Anterior cingulate cortex (tissue), 58 donors: ENCODE data around the gene EVX2.

Experiments
- DNase-seq, 58 donors: peaks; one replicate each; lab custom pipeline; 2025; lab: John Stamatoyannopoulos, UW

The EVX2 gene

DNA sequence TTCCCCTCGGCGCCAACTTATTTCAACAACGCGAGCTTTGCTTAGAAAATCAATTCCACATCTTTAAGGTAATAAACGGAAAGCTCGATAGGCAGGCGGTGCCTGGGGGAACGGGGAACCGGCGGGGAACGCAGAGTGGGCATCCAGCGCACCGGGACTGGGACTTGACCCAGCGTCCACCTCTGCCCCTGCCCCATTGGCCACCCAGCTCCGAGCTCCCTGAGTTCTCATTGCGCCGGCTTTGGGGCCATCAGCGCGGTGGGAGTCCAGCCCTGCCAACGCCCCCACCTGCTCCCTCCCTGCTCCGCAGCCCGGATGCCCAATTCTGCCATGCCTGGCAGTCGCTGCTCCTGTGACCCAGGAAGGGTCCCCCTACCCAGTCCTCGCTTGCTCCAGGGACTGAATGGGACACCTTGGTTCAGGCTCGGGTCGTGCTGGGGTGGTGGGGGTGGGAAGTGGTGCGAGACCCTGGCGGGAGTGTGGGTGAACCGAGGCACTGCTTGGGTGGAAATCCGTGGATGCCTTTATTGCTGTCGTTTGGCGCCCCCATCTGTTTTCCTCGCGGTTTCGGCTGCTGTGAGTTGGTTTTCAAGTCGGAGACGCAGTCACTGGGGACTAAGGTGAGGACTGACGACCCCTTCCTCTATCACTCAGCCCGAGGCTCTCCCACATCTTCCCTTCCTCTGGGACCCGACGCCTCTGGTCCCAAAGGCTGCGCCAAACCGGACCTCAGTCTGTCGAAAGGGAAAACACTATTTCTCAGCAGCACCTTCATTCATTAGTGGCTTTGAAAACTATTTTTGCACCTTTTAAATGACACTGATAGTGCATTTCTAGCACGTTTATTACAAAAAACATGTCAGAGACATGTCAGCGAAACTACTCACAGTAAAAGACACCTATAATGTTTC, 2.4 kb upstream of the EVX2 start:
- DNase-seq: peak in 44 of 58 donors; percentile 2 to 58 (median 20)

- no peak for DNase-seq
These were observed 1.5 kb upstream of the EVX2 start for GRCh38 chr2:176085120-176085788.

GRCh38 chr2:176084611-176085119, 903 bp upstream of the EVX2 start:
- DNase-seq: no peak

GRCh38 chr2:176082824-176083751, 674 bp downstream of the EVX2 start:
- DNase-seq: no peak

- DNase-seq: no peak
These were observed 1.3 kb downstream of the EVX2 start for GRCh38 chr2:176082525-176082823.

- DNase-seq: no peak
These were observed 1.8 kb downstream of the EVX2 start for GRCh38 chr2:176081837-176082524.

DNA sequence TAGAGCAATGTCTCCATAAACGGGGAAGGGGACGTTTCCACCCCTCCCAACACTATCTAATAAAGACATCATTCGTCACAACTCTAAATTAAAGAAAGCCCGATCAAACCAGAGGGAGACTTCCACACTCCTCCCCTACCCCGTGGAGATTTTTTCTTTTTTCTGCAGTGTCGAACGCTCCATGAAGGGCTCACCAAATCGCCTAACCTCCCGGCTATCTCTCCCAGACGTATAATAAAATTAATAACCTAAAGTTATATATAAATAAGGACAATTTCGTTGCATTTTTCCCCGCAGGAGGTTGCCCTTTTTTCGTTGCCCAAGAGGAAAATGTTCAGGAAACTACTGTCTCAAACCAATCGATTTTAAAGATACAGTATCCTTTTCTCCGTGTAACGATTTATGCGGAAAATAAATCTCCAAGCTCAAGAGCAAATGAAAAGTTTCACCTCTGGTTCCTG, 2.4 kb downstream of the EVX2 start:
- DNase-seq: no peak

- DNase-seq: no peak
These were observed 3.0 kb downstream of the EVX2 start for GRCh38 chr2:176080540-176081375.

- DNase-seq: no peak
These were observed 3.8 kb downstream of the EVX2 start for GRCh38 chr2:176079831-176080539.

DNA sequence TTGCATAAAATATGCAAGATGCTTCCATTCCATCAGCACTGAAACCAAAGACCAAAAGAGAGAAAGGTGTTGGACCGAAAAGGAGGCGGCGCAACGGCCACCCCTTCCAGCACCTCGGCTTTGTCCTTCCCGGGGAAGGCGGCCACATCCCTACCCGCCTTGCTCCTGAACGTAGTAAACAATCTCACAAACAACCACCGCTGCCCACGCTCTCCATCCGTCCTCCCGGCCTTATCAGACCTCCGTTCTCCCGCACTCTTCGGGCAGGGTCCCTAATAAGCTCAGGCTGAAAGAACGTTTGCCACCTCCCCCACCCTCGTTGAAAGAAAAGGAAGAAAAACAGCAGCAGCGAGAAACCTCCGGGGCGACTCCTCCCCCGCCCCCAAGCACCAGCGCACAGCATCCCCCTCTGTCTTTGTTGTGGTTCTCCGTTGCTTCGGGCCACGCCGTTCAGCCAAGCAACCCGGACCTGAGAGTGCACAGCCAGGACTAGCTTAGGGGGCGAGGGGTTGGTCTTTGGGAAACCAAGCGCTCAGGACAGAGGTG, 4.4 kb downstream of the EVX2 start:
- DNase-seq: no peak

- DNase-seq: no peak
These were observed 5.0 kb downstream of the EVX2 start for GRCh38 chr2:176078541-176079284.

DNA sequence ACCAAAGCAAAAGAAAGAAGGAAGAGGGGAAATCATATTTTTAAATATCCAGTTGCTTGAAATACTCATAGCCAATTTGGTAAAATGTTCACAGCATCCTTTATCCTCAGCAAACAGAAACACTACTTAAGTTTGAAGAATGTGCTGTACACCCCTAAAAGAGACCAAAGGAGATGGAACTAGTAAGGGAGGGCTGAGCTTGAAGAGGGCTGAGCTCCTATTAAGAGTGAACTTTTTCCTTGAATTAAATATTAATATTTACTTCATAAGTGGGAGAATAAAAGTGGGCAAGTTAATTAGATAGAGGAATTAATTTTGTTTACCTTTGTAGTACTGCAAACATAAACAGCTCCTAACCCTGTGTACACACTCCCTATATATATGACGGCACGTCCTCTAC, 7.0 kb downstream of the EVX2 start:
- no peak for DNase-seq

DNA sequence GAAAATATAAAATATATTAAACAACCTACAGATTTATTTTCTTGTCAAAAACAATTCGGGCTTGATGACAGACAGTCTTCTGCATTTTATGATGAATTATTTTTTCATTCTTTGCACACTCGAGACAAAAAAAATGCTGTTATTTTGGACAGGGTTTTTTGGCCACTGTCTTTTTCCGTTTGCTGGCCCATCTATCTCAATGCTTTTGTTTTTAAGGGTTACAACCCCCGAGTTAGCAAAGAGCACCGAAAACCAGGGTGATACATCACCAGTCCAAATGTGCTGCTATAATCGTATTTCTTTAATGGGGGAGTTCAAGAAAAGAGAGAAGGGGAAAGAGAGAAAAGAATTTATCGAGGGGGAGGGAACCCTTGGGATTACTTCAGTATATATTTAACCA, 7.7 kb downstream of the EVX2 start:
- DNase-seq: no peak

GRCh38 chr2:176075481-176075880, 8.3 kb downstream of the EVX2 start:
- no peak for DNase-seq

- no peak for DNase-seq
These were observed 8.8 kb downstream of the EVX2 start for GRCh38 chr2:176074919-176075425.

- DNase-seq: no peak
These were observed 10.5 kb downstream of the EVX2 start for GRCh38 chr2:176072951-176073904.
